CD4-positive, alpha-beta T cell treated with Interleukin-17A for 1 hour (primary cell): ENCODE measurements around the gene CLIP2.
"Not testable (repeated sequence)": the region's sequence is repeated elsewhere in the genome, so short reads cannot be mapped to it uniquely, and the experiment has no call there.

Experiments
- DNase-seq: peaks from one replicate; pipeline ENCODE4 v3.0.0-alpha.2; 2020

The CLIP2 gene

GRCh38 chr7:74289018-74289658 is at the start of gene CLIP2:
Gene CLIP2, plus strand, starts transcription at chr7:74289407. Its CDS starts 28,140 bp downstream, at chr7:74317547.
- peak; percentile 86 for DNase-seq

GRCh38 chr7:74240482-74240881 is 48.7 kb upstream of the CLIP2 start:
- DNase-seq, result no peak

GRCh38 chr7:74242122-74242443 is 47.1 kb upstream of the CLIP2 start:
- DNase-seq, result no peak

- no peak for DNase-seq
These were observed 42.7 kb upstream of the CLIP2 start for GRCh38 chr7:74246497-74246896.

GRCh38 chr7:74248156-74248555 is 41.1 kb upstream of the CLIP2 start:
- no peak for DNase-seq

- not testable (repeated sequence) for DNase-seq
These were observed 40.1 kb upstream of the CLIP2 start for GRCh38 chr7:74249058-74249457.

- DNase-seq, result no peak
These were observed 36.3 kb upstream of the CLIP2 start for GRCh38 chr7:74252893-74253292.

- no peak for DNase-seq
These were observed 35.9 kb upstream of the CLIP2 start for GRCh38 chr7:74253331-74253730.

GRCh38 chr7:74253835-74254128 is 35.4 kb upstream of the CLIP2 start:
- DNase-seq, result no peak

GRCh38 chr7:74254129-74254857 is 34.9 kb upstream of the CLIP2 start, which contains the start of gene RFC2:
Gene RFC2, minus strand, starts transcription at chr7:74254399. Its CDS starts 16 bp downstream, at chr7:74254383.
- DNase-seq, result peak; percentile 97

GRCh38 chr7:74254858-74255379 is 34.3 kb upstream of the CLIP2 start:
- DNase-seq, result no peak

GRCh38 chr7:74255461-74255860 is 33.7 kb upstream of the CLIP2 start:
- not testable (repeated sequence) for DNase-seq

GRCh38 chr7:74256491-74257408 is 32.5 kb upstream of the CLIP2 start:
- DNase-seq, result no peak

- DNase-seq, result no peak
These were observed 30.6 kb upstream of the CLIP2 start for GRCh38 chr7:74258639-74259038.

- no peak for DNase-seq
These were observed 26.4 kb upstream of the CLIP2 start for GRCh38 chr7:74262639-74263398.

GRCh38 chr7:74263399-74264120 is 25.6 kb upstream of the CLIP2 start:
- no peak for DNase-seq

- DNase-seq, result no peak
These were observed 22.8 kb upstream of the CLIP2 start for GRCh38 chr7:74266191-74266963.

GRCh38 chr7:74267756-74268565 is 21.2 kb upstream of the CLIP2 start:
- DNase-seq, result no peak

- DNase-seq, result peak; percentile 81
These were observed 19.4 kb upstream of the CLIP2 start for GRCh38 chr7:74269757-74270277.

- DNase-seq, result no peak
These were observed 17.5 kb upstream of the CLIP2 start for GRCh38 chr7:74271742-74272141.
